ENCODE results near the gene LGSN. TPM values are rescaled to one million over a fixed set of nuclear protein-coding genes. Genes with fewer than 3 reads are reported as not detected.
"Not testable (repeated sequence)": the region's sequence is repeated elsewhere in the genome, so short reads cannot be mapped to it uniquely, and the experiment has no call there.

LGSN gene
- total RNA-seq, 1 experiment from 2014 or later, result 0.30 TPM

GRCh38 chr6:63230027-63230426, 89.8 kb downstream of the LGSN start:
- BruUV-seq (replicated peaks); CTCF ChIA-PET; H2AFZ ChIP-seq (ENCODE audit: low read depth, low read length, poor library complexity, severe bottlenecking); RAD21 ChIA-PET (ENCODE audit: low non-redundant PET in 1 of 2, low total read pairs in 2 of 2, uncharacterized antibody in 2 of 2, unreplicated experiment in 2 of 2); H4K20me1 ChIP-seq (ENCODE audit: insufficient read depth); H3K36me3 ChIP-seq (ENCODE audit: control insufficient read depth in 1 of 2, insufficient read depth in 2 of 2, low read length in 2 of 2); H3K9me3 ChIP-seq (ENCODE audit: control insufficient read depth in 1 of 2, insufficient read depth in 1 of 2, low read depth in 1 of 2, low read length in 2 of 2); H3K4me3 ChIP-seq (replicated peaks in 1 of 2; ENCODE audit: low read depth in 1 of 2, low read length in 2 of 2); H3K9ac ChIP-seq (ENCODE audit: low read length); DNase-seq (ENCODE audit: low read depth, low spot score); POLR2A ChIA-PET; H3K27me3 ChIP-seq (ENCODE audit: insufficient read depth, low read length); H3K4me2 ChIP-seq (ENCODE audit: low read length); H3K4me1 ChIP-seq (ENCODE audit: control insufficient read depth in 1 of 2, insufficient read depth in 2 of 2, low read length in 2 of 2); H3K9me2 ChIP-seq (ENCODE audit: insufficient read depth); H3K79me2 ChIP-seq (ENCODE audit: insufficient read depth, low read length); intact Hi-C loops (cut with micrococcal nuclease); H3K27ac ChIP-seq (ENCODE audit: low read depth, low read length); ATAC-seq: not testable (repeated sequence)

GRCh38 chr6:63227928-63228894, 91.6 kb downstream of the LGSN start:
- H3K4me3 ChIP-seq (replicated peaks in 1 of 2; ENCODE audit: low read depth in 1 of 2, low read length in 2 of 2); intact Hi-C loops (cut with micrococcal nuclease); H3K9me3 ChIP-seq (ENCODE audit: control insufficient read depth in 1 of 2, insufficient read depth in 1 of 2, low read depth in 1 of 2, low read length in 2 of 2); RAD21 ChIA-PET (ENCODE audit: low non-redundant PET in 1 of 2, low total read pairs in 2 of 2, uncharacterized antibody in 2 of 2, unreplicated experiment in 2 of 2); CTCF ChIA-PET; H3K4me1 ChIP-seq (ENCODE audit: control insufficient read depth in 1 of 2, insufficient read depth in 2 of 2, low read length in 2 of 2); BruUV-seq (replicated peaks); ATAC-seq; POLR2A ChIA-PET; H2AFZ ChIP-seq (ENCODE audit: low read depth, low read length, poor library complexity, severe bottlenecking); H3K27ac ChIP-seq (ENCODE audit: low read depth, low read length); H3K79me2 ChIP-seq (ENCODE audit: insufficient read depth, low read length); H3K9ac ChIP-seq (ENCODE audit: low read length); H3K9me2 ChIP-seq (ENCODE audit: insufficient read depth); DNase-seq (ENCODE audit: low read depth, low spot score); H3K27me3 ChIP-seq (ENCODE audit: insufficient read depth, low read length); H3K4me2 ChIP-seq (ENCODE audit: low read length); H4K20me1 ChIP-seq (ENCODE audit: insufficient read depth); H3K36me3 ChIP-seq (ENCODE audit: control insufficient read depth in 1 of 2, insufficient read depth in 2 of 2, low read length in 2 of 2): not testable (repeated sequence)

DNA sequence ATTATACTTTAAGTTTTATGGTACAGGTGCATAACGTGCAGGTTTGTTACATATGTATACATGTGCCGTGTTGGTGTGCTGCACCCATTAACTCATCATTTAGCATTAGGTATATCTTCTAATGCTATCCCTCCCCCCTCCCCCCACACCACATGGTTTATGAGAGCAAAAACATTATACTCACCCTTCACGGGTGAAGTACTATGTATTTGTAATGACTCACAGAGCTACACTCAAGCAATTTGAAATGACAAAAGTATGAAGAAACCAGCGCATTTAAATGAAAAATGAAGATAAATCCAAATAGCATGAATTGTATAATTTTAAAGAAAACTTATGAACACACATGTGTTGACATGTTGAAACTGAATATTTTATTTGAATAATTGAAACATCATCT, 93.8 kb downstream of the LGSN start:
- H3K9me2 ChIP-seq (ENCODE audit: insufficient read depth); BruUV-seq (replicated peaks); H3K9me3 ChIP-seq (ENCODE audit: control insufficient read depth in 1 of 2, insufficient read depth in 1 of 2, low read depth in 1 of 2, low read length in 2 of 2); ATAC-seq; H3K4me2 ChIP-seq (ENCODE audit: low read length); H3K79me2 ChIP-seq (ENCODE audit: insufficient read depth, low read length); H3K36me3 ChIP-seq (ENCODE audit: control insufficient read depth in 1 of 2, insufficient read depth in 2 of 2, low read length in 2 of 2); intact Hi-C loops (cut with micrococcal nuclease); RAD21 ChIA-PET (ENCODE audit: low non-redundant PET in 1 of 2, low total read pairs in 2 of 2, uncharacterized antibody in 2 of 2, unreplicated experiment in 2 of 2); CTCF ChIA-PET; H3K4me3 ChIP-seq (replicated peaks in 1 of 2; ENCODE audit: low read depth in 1 of 2, low read length in 2 of 2); H4K20me1 ChIP-seq (ENCODE audit: insufficient read depth); H3K27ac ChIP-seq (ENCODE audit: low read depth, low read length); DNase-seq (ENCODE audit: low read depth, low spot score); H2AFZ ChIP-seq (ENCODE audit: low read depth, low read length, poor library complexity, severe bottlenecking); H3K4me1 ChIP-seq (ENCODE audit: control insufficient read depth in 1 of 2, insufficient read depth in 2 of 2, low read length in 2 of 2); H3K9ac ChIP-seq (ENCODE audit: low read length); POLR2A ChIA-PET; H3K27me3 ChIP-seq (ENCODE audit: insufficient read depth, low read length): not testable (repeated sequence)

Other genes with a start within 250 kb of the LGSN start
- gene FKBP1C, start 108.5 kb downstream of the LGSN start, total RNA-seq (2021; ENCODE audit: unreplicated experiment), result 1.6 TPM

All from HCT116 (cell line).